NCI-H1092 (cell line): ENCODE results near the gene CCDC187.
A peak's percentile ranks its signal among the peaks of the same experiment; 100 is the strongest.

Experiments
- DNase-seq: peaks from one replicate; lab custom pipeline; 2025; lab: John Stamatoyannopoulos, UW

Gene CCDC187

DNA sequence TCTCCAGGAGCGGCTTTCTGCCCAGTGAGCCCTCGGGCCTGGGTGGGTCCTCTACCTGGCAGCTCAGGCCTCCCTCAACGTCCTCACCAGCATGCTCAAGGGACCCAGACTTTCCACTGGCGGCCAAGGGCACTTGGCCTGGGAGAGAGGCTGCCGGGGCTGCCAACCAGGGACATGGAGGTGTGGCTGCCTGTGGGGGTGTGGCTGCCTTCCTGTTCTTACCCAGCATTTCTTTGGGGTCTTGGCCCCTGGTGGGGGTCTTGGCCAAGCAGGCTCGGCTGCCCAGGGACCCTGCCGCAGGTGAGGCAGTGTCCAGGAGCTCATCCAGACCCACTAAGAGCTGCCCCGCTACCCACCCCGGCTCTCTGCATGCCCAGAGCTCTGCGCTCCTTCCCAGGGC lies 51.0 kb downstream of the CCDC187 start:
- DNase-seq = no peak

DNA sequence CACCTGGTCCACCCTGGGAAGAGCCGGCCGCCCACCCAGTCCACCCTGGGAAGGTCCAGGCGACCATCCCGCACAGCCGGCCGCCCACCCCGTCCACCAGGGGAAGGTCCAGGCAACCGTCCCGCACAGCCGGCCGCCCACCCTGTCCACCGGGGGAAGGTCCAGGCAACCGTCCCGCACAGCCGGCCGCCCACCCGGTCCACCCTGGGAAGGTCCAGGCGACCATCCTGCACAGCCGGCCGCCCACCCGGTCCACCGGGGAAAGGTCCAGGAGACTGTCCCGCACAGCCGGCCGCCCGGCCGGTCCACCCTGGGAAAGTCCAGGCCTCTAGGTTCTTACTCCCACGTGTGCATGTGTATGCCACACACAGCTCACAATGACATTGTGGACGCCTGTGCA lies 51.6 kb downstream of the CCDC187 start:
- DNase-seq = no peak

GRCh38 chr9:136251264-136252115 lies 52.4 kb downstream of the CCDC187 start:
- no peak for DNase-seq

GRCh38 chr9:136250676-136251075 lies 53.2 kb downstream of the CCDC187 start:
- no peak for DNase-seq

GRCh38 chr9:136249877-136250559 lies 53.9 kb downstream of the CCDC187 start:
- peak; percentile 67 for DNase-seq

DNA sequence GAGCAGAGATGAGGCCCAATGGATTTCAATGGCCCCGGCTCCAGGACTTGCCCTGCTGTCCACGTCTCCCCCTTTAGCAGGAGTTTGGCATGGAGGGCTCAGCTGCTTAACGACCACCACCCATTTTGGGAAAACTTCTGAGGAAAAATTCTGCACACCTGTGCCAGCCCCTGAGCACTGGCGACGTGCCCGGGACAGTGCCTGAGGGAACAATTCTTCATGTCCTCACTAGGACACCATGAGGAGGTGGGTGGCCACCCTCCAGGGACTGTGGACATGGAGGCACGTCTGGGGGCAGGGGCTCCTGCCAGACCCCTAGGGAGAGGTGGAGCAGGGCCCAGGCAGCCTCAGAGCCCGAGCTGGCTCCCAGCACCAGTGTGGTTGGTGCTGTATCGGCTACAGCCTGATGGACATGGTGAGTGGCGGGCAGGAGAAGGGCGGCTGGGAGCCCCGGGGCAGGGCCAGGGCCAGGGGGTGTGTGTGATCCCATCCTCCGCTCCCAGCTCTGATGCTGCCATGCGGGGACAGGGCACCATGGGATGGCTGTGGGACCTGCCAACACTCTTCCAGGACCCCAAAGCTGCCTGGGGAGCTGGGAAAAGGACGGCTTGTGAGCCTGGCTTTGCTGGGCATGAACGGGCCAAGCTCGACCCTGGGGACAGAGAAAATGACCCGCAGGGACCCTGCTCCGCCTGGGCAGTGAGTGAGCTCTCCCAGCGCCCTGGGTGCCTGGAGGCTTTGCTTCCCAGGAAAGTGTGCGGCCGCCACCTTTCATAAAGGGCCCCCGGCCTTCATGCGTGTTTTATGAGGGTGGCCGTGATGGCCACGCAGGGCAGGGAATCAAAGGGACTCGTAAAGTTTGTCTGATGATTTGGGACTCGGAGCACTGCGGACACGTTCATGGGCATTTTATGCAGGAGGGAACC lies 54.7 kb downstream of the CCDC187 start:
- DNase-seq = no peak

- DNase-seq = no peak
Measured at GRCh38 chr9:136247947-136248637, 55.8 kb downstream of the CCDC187 start.

DNA sequence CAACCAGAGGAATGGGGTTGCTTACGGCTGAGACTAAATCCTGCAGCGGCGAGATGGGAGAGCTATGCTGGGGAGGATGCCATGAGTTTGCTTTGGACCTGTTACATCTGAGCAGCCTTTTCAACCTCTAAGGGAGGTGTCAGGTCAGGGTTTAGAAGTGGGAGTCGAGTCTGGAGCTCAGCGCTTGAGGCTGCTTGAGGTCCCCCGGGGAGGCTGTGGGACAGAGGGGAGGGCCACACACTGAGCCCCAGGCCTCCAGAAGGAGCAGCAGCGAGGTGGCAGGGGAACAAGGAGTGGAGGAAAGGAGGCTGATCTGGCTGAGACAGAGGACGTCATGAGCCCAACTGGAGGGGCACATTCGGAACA lies 56.4 kb downstream of the CCDC187 start:
- no peak for DNase-seq

DNA sequence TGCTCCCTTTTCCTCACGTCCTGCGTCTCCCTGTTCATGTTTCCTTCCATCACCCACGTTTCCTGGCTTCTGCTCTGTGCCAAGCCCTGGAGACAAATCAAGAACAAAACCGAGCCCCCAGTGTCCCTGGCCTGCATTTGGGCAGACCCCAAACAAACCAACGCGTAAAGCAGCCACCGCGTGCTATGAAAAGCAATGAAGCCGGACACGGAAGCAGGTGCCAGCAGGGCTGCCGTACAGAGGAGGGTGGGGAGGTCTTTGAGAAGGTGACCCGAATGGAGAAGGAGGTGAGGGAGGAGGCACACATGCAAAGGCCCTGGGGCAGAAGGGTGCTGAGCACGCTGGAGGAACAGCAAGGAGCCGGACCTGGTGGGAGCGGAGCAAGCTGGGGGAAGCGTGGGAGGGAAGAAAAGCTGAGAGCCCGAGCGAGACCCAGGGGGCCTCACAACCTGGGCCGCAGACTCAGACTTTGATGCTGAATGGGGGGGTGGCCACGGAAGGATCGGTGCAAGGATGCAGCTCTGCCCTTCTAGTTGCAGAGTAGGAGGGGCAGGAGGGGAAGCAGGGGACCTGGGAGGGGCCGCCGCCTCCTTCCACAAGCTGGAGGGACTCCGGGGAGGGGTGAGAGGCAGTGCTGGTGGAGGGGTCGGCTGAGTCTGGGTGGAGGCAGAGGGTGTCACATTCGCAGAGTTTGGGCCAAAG lies 56.9 kb downstream of the CCDC187 start:
- no peak for DNase-seq

DNA sequence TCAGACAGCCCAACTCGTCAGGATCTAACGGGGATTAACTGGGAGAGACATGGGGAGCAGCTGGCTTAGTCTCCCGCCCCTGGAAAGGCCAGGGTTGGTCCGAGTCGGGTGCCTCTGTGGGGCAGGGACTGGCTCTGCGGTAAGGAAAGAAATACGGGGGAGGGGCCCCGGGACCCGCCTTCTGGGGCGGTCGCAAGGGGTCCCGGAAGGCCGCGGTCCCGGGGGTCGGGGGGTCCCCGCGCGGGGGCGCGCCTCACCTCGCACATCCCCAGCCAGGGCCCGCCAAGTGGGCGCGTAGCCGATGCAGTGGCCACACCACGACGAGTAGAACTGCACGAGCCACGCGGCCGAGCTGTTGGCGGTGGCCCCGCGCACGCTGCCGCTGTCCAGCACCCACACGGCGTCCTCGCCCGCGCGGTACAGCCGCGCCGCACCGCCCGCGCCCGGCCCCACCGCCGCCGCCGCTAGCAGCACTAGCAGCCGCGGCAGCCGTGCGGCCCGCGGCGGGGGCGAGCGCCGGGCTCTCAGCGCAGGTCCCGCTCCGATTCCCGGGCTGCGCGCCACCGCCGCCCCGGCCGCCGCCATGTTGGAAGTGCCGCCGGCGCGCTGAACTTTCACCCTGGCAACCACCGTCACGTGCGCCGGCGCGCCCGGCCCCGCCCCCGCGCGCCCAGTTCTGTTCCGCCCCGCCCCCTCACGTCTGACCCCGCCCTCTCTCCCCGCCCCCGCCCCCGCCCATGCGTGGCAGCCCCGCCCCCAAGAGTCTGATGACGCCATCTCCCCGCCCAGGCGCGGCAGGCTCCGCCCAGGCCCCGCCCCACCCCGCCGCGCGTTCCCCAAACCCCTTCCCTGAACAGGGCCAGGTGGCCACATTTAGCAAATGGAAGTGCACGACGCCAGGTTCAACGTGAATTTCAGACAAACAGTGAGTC lies 58.4 kb downstream of the CCDC187 start, which contains the start of gene QSOX2:
QSOX2 (minus strand) TSS at position 594 of the 932 bp plus-strand sequence; CDS start at position 585, 9 bp downstream.
- DNase-seq = peak; percentile 66

- no peak for DNase-seq
Measured at GRCh38 chr9:136244969-136245218, 59.0 kb downstream of the CCDC187 start.

- DNase-seq = no peak
Measured at GRCh38 chr9:136244122-136244968, 59.5 kb downstream of the CCDC187 start.

DNA sequence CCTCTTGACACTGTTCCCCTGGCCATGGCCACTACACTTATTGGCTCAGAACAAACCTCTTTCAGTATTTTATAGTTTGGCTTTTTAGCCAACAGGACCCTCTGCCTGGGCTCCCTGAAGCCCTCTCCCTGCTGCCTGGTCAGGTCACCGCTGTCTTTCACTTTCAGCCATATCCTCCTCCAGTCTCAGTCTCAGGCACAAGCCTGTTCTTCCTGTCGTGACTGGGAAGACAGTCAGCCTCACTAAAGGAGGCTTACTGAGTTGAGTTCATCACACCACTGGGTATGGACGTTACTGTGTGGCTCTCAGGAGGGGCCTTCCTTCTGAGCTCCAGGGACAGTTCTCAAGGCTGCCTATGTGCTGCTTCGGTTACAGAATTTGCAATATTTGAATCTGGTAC lies 60.3 kb downstream of the CCDC187 start:
- DNase-seq = no peak

- DNase-seq = no peak
Measured at GRCh38 chr9:136242918-136243525, 60.9 kb downstream of the CCDC187 start.

GRCh38 chr9:136242248-136242647 lies 61.6 kb downstream of the CCDC187 start:
- no peak for DNase-seq

DNA sequence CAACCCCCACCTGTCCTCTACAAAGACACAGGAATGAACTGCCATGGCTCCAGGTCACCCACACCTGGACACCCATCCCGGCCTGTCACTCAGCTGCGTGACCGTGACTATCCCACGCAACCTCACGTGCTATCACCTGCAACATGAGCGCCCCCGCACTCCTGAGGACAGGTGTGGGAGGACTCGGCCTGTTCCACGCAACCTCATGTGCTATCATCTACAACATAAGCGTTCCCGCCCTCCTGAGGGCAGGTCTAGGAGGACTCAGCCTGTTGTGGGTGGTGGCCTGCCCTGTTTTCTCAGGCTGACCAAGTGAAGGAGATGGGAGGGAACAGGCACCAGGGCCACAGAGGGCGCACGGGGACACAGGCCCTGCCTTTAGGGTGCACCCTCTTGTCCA lies 62.4 kb downstream of the CCDC187 start:
- no peak for DNase-seq

GRCh38 chr9:136240941-136241340 lies 63.0 kb downstream of the CCDC187 start:
- DNase-seq = no peak

GRCh38 chr9:136239983-136240330 lies 63.9 kb downstream of the CCDC187 start:
- no peak for DNase-seq
